Measurements from ENCODE around the gene CCND1.

The CCND1 gene

GRCh38 chr11:69670158-69670845 lies 29.3 kb downstream of the CCND1 start:
- Histone ChIP-seq H3K9me3 (replicated peaks in 1 of 2; ENCODE audit: control insufficient read depth in 2 of 2, insufficient read depth in 1 of 2, low read depth in 1 of 2, low read length in 2 of 2) (no peaks in the 10 kb centered on the region), H3K9ac (ENCODE audit: low read depth, low read length, poor library complexity) (peak overlapping the region; percentile 30), H2BK5ac (ENCODE audit: low read length) (no peak overlapping the region), H3K4me1 (ENCODE audit: control insufficient read depth in 2 of 2, insufficient read depth in 1 of 2, low read depth in 1 of 2, low read length in 2 of 2) (peaks cover 5 to 8% of the 10 kb centered on the region in 2 donors), H4K8ac (ENCODE audit: low read depth, low read length) (no peak overlapping the region), H2AFZ (ENCODE audit: low read length) (peak overlapping the region; percentile 49), H3K23ac (ENCODE audit: low read depth, low read length, poor library complexity) (no peak overlapping the region), H3K14ac (ENCODE audit: low read length) (no peak overlapping the region), H4K91ac (ENCODE audit: low read depth, low read length, poor library complexity) (no peak overlapping the region), H3K4ac (ENCODE audit: low read length) (no peak overlapping the region), H3K27ac (replicated peaks; ENCODE audit: low read length) (no peak overlapping the region), H2BK15ac (ENCODE audit: low read length) (peak overlapping the region; percentile 38), H3K79me1 (ENCODE audit: low read depth, low read length) (peaks cover 5% of the 10 kb centered on the region), H2BK120ac (ENCODE audit: low read depth, low read length) (no peak overlapping the region), H3K18ac (ENCODE audit: low read length) (peak overlapping the region; percentile 89), H3K36me3 (replicated peaks in 1 of 2; ENCODE audit: control insufficient read depth in 2 of 2, insufficient read depth in 2 of 2, low read length in 2 of 2) (peaks cover 11 to 71% of the 10 kb centered on the region in 2 donors), H2AK5ac (ENCODE audit: low read depth, low read length) (no peak overlapping the region), H3K4me2 (ENCODE audit: insufficient read depth, low read length, poor library complexity, severe bottlenecking) (no peak overlapping the region), H2BK12ac (ENCODE audit: low read length) (no peak overlapping the region), H3K4me3 (ENCODE audit: low read length in 2 of 2) (no peak overlapping the region), H3K27me3 (ENCODE audit: control insufficient read depth in 3 of 3, insufficient read depth in 3 of 3, low read depth in 1 of 3, low read length in 3 of 3) (no peaks in the 10 kb centered on the region)
- WGBS, 2 donors (ENCODE audit: extremely low coverage in 2 of 2, insufficient read length in 2 of 2, insufficient replicate concordance in 1 of 2): no CpG with 5 or more reads among the region's 18 CpGs
- DNase-seq (ENCODE audit: low spot score): peak; percentile 72

GRCh38 chr11:69671734-69672465 lies 30.9 kb downstream of the CCND1 start:
- Histone ChIP-seq H3K27me3 (ENCODE audit: control insufficient read depth in 3 of 3, insufficient read depth in 3 of 3, low read depth in 1 of 3, low read length in 3 of 3) (no peaks in the 10 kb centered on the region), H2BK12ac (ENCODE audit: low read length) (no peak overlapping the region), H2BK120ac (ENCODE audit: low read depth, low read length) (no peak overlapping the region), H3K79me1 (ENCODE audit: low read depth, low read length) (peaks cover 5% of the 10 kb centered on the region), H2BK15ac (ENCODE audit: low read length) (no peak overlapping the region), H3K9me3 (replicated peaks in 1 of 2; ENCODE audit: control insufficient read depth in 2 of 2, insufficient read depth in 1 of 2, low read depth in 1 of 2, low read length in 2 of 2) (no peaks in the 10 kb centered on the region), H3K27ac (replicated peaks; ENCODE audit: low read length) (no peak overlapping the region), H4K8ac (ENCODE audit: low read depth, low read length) (no peak overlapping the region), H3K4me2 (ENCODE audit: insufficient read depth, low read length, poor library complexity, severe bottlenecking) (no peak overlapping the region), H3K4me1 (ENCODE audit: control insufficient read depth in 2 of 2, insufficient read depth in 1 of 2, low read depth in 1 of 2, low read length in 2 of 2) (peaks cover 5 to 8% of the 10 kb centered on the region in 2 donors), H3K14ac (ENCODE audit: low read length) (no peak overlapping the region), H3K4me3 (ENCODE audit: low read length in 2 of 2) (no peak overlapping the region), H4K91ac (ENCODE audit: low read depth, low read length, poor library complexity) (no peak overlapping the region), H3K4ac (ENCODE audit: low read length) (no peak overlapping the region), H2AFZ (ENCODE audit: low read length) (no peak overlapping the region), H3K23ac (ENCODE audit: low read depth, low read length, poor library complexity) (no peak overlapping the region), H2BK5ac (ENCODE audit: low read length) (no peak overlapping the region), H3K18ac (ENCODE audit: low read length) (no peak overlapping the region), H3K36me3 (replicated peaks in 1 of 2; ENCODE audit: control insufficient read depth in 2 of 2, insufficient read depth in 2 of 2, low read length in 2 of 2) (peaks cover 11 to 58% of the 10 kb centered on the region in 2 donors), H2AK5ac (ENCODE audit: low read depth, low read length) (no peak overlapping the region), H3K9ac (ENCODE audit: low read depth, low read length, poor library complexity) (no peak overlapping the region)
- DNase-seq (ENCODE audit: low spot score): no peak
- no CpG with 5 or more reads among the region's 10 CpGs for WGBS, 2 donors (ENCODE audit: extremely low coverage in 2 of 2, insufficient read length in 2 of 2, insufficient replicate concordance in 1 of 2)

GRCh38 chr11:69674267-69674885 lies 33.4 kb downstream of the CCND1 start:
- H3K79me1 ChIP-seq (ENCODE audit: low read depth, low read length): peaks cover 5% of the 10 kb centered on the region
- no CpG with 5 or more reads among the region's 18 CpGs for whole genome bisulfite sequencing, 2 donors (ENCODE audit: extremely low coverage in 2 of 2, insufficient read length in 2 of 2, insufficient replicate concordance in 1 of 2)
- H4K91ac ChIP-seq (ENCODE audit: low read depth, low read length, poor library complexity): no peak overlapping the region
- peak overlapping the region; percentile 100 for H3K9ac ChIP-seq (ENCODE audit: low read depth, low read length, poor library complexity)
- peaks cover 5 to 8% of the 10 kb centered on the region in 2 donors for H3K4me1 ChIP-seq (ENCODE audit: control insufficient read depth in 2 of 2, insufficient read depth in 1 of 2, low read depth in 1 of 2, low read length in 2 of 2)
- no peak for DNase-seq (ENCODE audit: low spot score)
- no peak overlapping the region for H3K14ac ChIP-seq (ENCODE audit: low read length)
- H2AK5ac ChIP-seq (ENCODE audit: low read depth, low read length): no peak overlapping the region
- peak overlapping the region; percentile 86 for H3K4me2 ChIP-seq (ENCODE audit: insufficient read depth, low read length, poor library complexity, severe bottlenecking)
- H3K4ac ChIP-seq (ENCODE audit: low read length): no peak overlapping the region
- no peak overlapping the region for H2BK120ac ChIP-seq (ENCODE audit: low read depth, low read length)
- no peak overlapping the region for H3K27ac ChIP-seq (replicated peaks; ENCODE audit: low read length)
- no peak overlapping the region for H3K18ac ChIP-seq (ENCODE audit: low read length)
- H2AFZ ChIP-seq (ENCODE audit: low read length): no peak overlapping the region
- H2BK15ac ChIP-seq (ENCODE audit: low read length): no peak overlapping the region
- no peak overlapping the region for H4K8ac ChIP-seq (ENCODE audit: low read depth, low read length)
- peaks cover 8 to 38% of the 10 kb centered on the region in 2 donors for H3K36me3 ChIP-seq (replicated peaks in 1 of 2; ENCODE audit: control insufficient read depth in 2 of 2, insufficient read depth in 2 of 2, low read length in 2 of 2)
- H3K9me3 ChIP-seq (replicated peaks in 1 of 2; ENCODE audit: control insufficient read depth in 2 of 2, insufficient read depth in 1 of 2, low read depth in 1 of 2, low read length in 2 of 2): no peaks in the 10 kb centered on the region
- H2BK5ac ChIP-seq (ENCODE audit: low read length): no peak overlapping the region
- no peak overlapping the region for H2BK12ac ChIP-seq (ENCODE audit: low read length)
- H3K27me3 ChIP-seq (ENCODE audit: control insufficient read depth in 3 of 3, insufficient read depth in 3 of 3, low read depth in 1 of 3, low read length in 3 of 3): no peaks in the 10 kb centered on the region
- H3K23ac ChIP-seq (ENCODE audit: low read depth, low read length, poor library complexity): no peak overlapping the region
- peak overlapping the region; percentile 81 to 95 for H3K4me3 ChIP-seq (ENCODE audit: low read length in 2 of 2)

Measured in neuronal stem cell (in vitro differentiated cells).